DMS53 treated with DMSO at 0.1 percent for 48 hours (cell line): Measurements from ENCODE around the gene FERMT1.
A peak's percentile ranks its signal among the peaks of the same experiment; 100 is the strongest.
"Not testable (repeated sequence)": the region's sequence is repeated elsewhere in the genome, so short reads cannot be mapped to it uniquely, and the experiment has no call there.

Experiments used
- DNase-seq: peaks from one replicate; lab custom pipeline; 2025; ENCODE audit not compliant: unreplicated experiment; lab: John Stamatoyannopoulos, UW

FERMT1 gene

DNA sequence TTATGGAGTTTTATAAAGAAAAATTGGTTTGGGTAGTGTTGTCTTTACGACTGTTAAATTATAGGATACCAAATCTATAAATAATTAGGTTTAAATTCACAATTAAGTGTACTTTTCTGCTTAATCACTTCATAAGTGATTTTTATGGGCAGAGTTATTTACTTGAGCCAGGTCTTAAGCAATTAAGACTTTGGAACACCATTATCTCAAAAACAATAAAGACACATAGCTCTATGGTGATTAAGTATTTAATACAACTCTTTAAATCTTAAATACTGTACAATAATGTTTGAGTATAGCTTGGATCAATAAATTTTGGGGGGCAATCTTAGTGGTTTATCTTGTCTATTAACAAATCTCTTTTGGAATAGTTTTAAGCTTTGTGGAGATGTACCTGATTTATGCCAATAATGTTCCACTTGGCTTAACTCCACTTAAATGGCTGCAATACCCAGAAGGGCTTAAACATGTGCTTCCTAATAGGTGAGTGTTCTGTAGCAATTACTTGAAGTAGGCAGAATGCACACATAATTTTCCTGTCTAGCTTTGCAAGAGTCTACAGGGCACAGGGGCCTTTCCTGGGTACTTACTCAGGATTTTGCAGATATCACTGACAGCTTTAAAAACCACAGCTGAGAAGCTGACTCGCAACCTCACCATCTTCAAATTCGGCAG lies 7.5 kb downstream of the FERMT1 start:
- no peak for DNase-seq

- DNase-seq = no peak
Observed at GRCh38 chr20:6114696-6115095, 8.1 kb downstream of the FERMT1 start.

DNA sequence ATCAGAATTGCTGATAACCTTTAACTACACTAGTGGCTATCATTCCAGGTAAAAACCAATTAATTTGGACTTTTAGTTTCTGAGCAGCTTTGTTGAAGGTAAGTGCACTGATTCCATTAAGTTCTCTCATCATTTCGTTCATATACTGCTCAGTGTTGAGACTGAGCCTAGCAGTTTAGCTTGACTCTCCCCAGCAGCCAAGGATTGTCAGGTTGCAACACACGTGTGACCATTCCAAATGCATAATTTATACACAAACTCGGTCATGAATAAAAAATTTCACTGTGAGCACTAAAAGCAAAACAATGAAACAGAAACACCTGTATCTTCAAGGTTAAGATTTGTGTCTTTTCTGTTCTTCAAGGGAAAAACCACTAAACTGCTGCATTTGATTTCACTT lies 8.9 kb downstream of the FERMT1 start:
- DNase-seq = no peak

DNA sequence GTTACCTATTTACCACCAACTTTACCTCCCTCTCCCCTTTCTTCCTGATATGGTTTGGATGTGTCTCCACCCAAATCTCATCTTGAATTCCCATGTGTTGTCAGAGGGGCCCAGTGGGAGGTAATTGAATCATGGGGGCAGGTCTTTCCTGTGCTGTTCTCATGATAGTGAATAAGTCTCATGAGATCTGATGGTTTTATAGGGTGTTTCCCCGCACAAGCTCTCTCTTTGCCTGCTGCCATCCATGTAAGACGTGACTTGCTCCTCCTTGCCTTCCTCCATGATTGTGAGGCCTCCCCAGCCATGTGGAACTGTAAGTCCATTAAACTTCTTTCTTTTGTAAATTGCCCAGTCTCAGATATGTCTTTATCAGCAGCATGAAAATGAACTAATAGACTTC lies 9.9 kb downstream of the FERMT1 start:
- DNase-seq = not testable (repeated sequence)

DNA sequence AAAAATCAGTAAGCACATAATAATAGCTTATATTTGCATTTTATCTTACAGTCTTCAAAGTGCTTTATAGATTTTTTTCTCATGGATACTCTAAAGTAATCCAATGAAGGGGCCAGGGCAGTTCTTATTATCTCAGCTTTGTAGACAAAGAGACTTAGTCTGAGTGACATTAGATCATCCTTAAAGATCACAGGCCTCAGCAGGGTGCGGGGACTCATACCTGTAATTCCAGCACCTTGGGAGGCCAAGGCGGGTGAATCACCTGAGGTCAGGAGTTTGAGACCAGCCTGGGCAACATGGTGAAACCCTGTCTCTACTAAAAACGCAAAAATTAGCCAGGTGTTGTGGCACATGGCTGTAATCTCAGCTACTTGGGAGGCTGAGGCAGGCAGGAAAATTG lies 14.5 kb downstream of the FERMT1 start:
- no peak for DNase-seq

- DNase-seq = no peak
Observed at GRCh38 chr20:6104493-6105188, 18.2 kb downstream of the FERMT1 start.

DNA sequence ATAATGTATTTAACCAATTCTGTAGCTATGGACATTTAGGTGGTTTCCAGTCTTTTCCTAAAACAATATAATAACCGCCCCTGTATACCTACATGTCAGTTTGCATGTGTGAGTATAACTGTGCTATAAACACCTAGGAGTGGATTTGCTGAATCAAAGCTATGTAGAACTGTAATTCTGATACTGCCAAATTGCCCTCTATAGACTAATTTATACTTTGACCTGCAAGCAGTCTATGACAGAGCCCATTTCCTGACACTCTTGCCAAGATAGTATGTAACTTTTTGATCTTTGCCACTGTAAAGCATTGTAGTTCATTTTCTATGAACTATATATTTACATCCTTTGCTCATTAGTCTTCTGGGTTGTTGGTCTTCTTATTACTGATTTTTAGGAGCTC lies 19.5 kb downstream of the FERMT1 start:
- no peak for DNase-seq

DNA sequence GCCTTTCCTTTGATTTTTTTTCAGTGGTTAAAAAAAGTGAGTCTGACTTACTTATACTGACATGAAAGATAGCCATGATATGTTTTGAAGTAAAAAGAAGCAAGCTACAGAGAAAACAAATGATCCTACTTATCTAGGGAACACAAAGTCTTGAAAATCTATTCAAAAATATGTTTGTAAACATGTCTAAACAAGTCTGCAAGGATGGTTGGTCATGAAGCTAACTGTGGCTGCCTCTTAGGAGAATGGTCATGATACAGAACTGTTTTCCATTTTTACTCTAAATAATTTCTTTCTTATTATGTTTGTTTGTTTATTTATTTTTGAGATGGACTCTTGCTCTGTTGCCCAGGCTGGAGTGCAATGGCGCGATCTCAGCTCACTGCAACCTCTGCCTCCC lies 21.5 kb downstream of the FERMT1 start:
- no peak for DNase-seq

DNA sequence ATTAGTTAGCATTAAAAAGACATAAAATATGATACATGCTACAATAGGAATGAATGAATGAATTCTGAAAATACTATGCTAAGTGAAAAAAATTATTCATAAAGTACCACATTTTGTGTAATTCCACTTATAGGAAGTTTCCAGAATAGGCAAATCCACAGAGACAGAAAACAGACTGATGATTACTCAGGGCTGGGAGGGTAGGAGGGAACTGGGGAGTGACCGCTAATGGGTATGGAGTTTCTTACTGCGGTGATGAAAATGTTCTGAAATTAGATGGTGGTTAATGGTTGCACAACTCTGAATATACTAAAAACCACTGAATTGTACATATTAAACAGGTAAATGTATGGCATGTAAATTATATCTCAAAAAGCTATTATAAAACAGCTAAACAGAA lies 22.6 kb downstream of the FERMT1 start:
- DNase-seq = no peak

DNA sequence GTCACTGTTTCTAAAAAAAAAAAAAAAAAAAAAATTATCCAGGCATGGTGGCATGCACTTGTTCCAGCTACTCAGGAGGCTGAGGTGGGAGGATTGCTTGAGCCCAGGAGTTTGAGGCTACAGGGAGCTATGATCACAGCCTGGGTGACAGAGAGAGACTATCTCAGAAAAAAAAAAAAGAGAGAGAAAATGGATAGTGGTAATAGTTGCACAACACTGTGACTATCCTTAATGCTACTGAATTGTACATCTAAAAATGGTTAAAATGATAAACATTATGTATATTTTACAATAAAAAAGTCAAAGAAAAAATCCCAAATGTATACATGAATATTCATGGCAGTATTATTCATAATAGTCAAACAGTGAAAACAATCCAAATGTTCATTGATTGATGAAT lies 23.0 kb downstream of the FERMT1 start:
- no peak for DNase-seq

DNA sequence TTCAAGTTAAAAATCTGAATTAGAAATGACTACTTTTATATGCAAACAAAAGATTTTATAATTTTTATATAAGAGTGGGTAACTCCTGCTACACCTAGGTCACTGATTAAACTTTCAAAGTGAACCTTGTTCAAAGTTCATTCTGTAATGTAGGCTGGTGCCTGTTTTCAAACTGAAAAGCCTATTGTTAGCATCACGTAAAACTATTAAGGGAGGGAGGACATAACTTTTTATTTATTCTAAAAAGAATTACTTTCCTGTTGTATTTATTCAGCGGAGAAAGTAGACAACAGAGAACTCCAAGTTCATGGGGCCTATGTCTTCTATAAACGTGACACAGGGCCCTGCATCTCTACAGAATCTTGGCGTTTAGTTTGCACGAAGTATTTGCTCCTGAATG lies 27.4 kb downstream of the FERMT1 start:
- no peak for DNase-seq

- no peak for DNase-seq
Observed at GRCh38 chr20:6094565-6094964, 28.3 kb downstream of the FERMT1 start.

DNA sequence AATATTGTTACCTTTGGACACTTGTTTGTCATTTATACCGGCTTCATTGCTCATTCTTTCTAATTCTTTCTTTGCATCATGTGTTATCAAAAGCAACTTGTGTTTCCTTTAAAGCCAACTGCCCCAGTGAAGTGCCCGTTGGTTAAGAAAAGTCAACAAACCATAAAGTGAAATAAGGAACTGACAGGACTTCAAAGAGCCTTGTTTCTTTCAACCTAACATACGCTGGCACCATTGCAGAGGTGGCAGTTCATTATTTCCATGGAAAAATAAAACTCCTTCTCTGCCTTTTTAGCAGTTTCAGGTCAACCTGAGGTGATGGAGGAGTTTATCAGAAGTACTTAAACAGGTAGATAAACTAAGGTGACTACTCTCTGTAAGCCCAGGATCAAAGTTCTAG lies 28.8 kb downstream of the FERMT1 start:
- DNase-seq = no peak

DNA sequence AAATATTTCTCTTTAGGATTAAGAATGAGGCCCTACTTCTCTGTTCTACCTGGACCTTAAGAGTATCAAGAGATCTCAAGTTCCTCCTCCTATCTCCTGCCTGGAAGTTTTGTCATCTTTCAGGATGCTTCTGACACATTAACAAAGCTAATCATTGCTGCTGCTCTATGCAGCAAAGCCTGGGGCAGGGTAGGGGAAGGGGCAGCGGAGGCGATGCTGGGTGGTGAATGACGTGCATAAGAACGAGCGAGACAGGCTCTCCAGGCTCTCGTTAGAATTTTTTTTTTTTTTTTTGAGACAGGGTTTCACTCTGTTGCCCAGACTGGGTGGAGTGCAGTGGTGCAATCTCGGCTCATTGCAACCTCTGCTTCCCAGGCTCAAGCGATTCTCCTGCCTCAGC lies 31.2 kb downstream of the FERMT1 start:
- DNase-seq = no peak

DNA sequence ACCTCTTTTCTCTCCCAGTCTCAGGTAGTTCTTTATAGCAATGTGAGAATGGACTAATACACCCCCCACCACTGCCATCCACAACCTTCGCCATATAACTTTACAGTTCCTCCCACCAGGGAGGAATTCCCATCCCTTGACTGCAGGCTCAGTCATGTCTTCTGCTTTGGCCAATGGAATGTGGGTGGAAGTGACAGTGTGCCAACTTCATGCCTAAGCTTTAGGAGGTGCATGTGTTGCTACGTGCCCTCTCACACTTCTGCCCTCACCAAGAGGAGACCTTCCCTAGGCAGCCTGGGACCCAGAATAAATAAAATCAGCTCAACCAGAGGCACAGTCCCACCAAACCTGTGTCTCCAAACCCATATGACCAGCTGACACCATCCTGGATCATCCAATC lies 36.0 kb downstream of the FERMT1 start:
- DNase-seq = no peak

GRCh38 chr20:6083926-6084325 lies 38.9 kb downstream of the FERMT1 start:
- DNase-seq = no peak

DNA sequence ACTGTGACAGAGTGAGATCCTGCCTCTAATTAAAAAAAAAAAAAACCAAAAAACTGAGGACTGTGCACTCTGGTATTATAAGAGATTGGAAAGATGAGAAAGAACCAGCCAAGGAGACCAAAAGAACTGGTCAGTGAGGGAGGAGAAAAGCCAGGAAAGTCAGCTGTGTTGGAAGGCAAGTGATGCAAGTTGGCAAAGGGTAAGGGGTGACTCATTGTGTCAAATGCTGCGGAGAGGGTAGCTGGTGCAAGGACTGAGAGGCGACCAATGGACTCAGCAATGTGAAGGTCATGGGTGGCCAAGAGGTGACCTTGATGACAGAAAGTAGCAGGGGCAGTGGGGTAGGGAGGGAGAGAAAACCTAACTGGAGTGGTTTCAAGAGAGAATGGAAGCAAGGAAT lies 41.6 kb downstream of the FERMT1 start:
- no peak for DNase-seq

DNA sequence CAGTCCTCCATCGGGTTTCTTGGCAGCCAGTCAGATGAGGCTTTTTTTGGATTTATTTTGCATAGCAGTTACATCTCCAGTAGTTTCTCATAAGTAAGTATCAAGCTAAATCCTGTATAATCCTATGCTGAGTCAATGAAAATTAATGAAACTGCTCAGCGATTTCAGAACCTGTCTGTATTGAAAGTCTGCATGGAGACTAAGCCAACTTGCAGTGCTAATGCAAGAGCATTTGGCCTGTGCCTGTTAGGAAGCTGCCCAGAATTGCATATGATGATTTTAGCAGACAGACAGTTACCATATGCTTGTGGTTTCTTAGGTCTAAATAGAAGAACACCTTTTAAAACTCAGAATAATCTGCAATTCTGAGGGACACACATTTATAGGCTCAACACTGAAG lies 43.8 kb downstream of the FERMT1 start:
- DNase-seq = no peak

GRCh38 chr20:6075428-6076219 lies 47.2 kb downstream of the FERMT1 start:
- no peak for DNase-seq

DNA sequence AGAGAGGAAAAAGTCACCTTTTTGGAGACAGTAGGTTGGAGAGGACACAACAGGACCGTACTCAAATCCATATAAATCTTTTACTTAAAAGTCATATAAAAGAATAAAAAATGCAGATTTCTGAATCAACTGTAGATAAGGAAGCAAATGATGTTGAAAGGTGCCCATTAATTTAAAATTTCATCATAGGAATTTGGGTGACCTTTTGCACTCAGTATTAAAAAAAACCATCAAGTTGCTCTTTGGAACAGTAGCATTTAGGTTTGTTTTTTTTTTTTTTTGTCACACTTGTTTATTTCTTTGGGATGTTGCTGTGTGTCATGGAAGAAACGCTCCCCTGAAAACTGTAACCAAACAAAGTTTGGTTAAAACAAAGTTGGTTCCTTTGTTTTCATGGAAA lies 48.0 kb downstream of the FERMT1 start:
- no peak for DNase-seq

DNA sequence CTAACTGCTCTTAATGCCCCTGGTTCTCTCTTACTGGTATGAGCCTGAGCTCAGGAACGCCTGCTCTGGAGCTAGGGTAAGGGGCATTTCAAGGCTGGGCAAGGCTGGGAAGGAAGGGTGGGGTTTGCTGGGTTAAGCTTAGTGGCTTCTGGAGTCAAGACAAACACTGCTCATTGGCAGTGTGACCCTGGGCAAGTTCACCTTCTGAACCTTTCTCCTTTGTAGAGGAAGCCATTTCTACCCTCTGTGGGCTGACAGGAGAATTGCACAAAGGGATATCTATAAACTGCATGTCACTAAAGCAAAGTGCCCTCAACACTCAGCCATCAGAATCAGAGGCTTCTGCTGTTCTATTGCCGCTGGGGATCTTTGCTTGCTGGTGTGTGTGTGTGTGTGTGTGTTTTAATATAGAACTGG lies 48.7 kb downstream of the FERMT1 start:
- DNase-seq = peak; percentile 36
